GM18502 (cell line): ENCODE measurements around the gene ST6GALNAC1.

Source experiments
- ATAC-seq: cut with Tn5 transposase; IDR thresholded peaks from one replicate; pipeline ENCODE4 v1.9.1; 2021; ENCODE audit warnings: mild to moderate bottlenecking; ENCODE audit not compliant: unreplicated experiment, poor library complexity

Gene ST6GALNAC1

GRCh38 chr17:76643553-76644148 lies at the start of gene ST6GALNAC1:
Gene ST6GALNAC1, minus strand, starts transcription at chr17:76643757. Its CDS starts 119 bp downstream, at chr17:76643638.
- no peak for ATAC-seq

GRCh38 chr17:76691379-76692191 lies 48.0 kb upstream of the ST6GALNAC1 start:
- no peak for ATAC-seq

GRCh38 chr17:76690596-76691280 lies 47.2 kb upstream of the ST6GALNAC1 start:
- no peak for ATAC-seq

GRCh38 chr17:76689859-76690258 lies 46.3 kb upstream of the ST6GALNAC1 start:
- ATAC-seq: no peak

- ATAC-seq: no peak
Measured at GRCh38 chr17:76688165-76688622, 44.6 kb upstream of the ST6GALNAC1 start.

GRCh38 chr17:76687298-76688164 lies 44.0 kb upstream of the ST6GALNAC1 start:
- no peak for ATAC-seq

- ATAC-seq: no peak
Measured at GRCh38 chr17:76686538-76687297, 43.2 kb upstream of the ST6GALNAC1 start.

- no peak for ATAC-seq
Measured at GRCh38 chr17:76685846-76686245, 42.3 kb upstream of the ST6GALNAC1 start.

GRCh38 chr17:76685366-76685765 lies 41.8 kb upstream of the ST6GALNAC1 start:
- no peak for ATAC-seq

- no peak for ATAC-seq
Measured at GRCh38 chr17:76684756-76685155, 41.2 kb upstream of the ST6GALNAC1 start.

- no peak for ATAC-seq
Measured at GRCh38 chr17:76683921-76684745, 40.6 kb upstream of the ST6GALNAC1 start.

- no peak for ATAC-seq
Measured at GRCh38 chr17:76683011-76683755, 39.6 kb upstream of the ST6GALNAC1 start.

- no peak for ATAC-seq
Measured at GRCh38 chr17:76682296-76682695, 38.7 kb upstream of the ST6GALNAC1 start.

- no peak for ATAC-seq
Measured at GRCh38 chr17:76681222-76682137, 37.9 kb upstream of the ST6GALNAC1 start.

GRCh38 chr17:76679239-76679638 lies 35.7 kb upstream of the ST6GALNAC1 start:
- ATAC-seq: no peak

GRCh38 chr17:76678330-76678729 lies 34.8 kb upstream of the ST6GALNAC1 start:
- no peak for ATAC-seq

- no peak for ATAC-seq
Measured at GRCh38 chr17:76677406-76677805, 33.8 kb upstream of the ST6GALNAC1 start.
